Ishikawa (cell line): ENCODE data around the gene RET.

Experiments used
- CEBPB ChIP-seq: IDR thresholded peaks from 2 replicates; pipeline ENCODE4 v1.6.1; 2012
- CREB1 ChIP-seq: IDR thresholded peaks from 2 replicates; pipeline ENCODE4 v1.6.1; 2012; ENCODE audit warnings: low read depth
- EGR1 ChIP-seq: IDR thresholded peaks from 2 replicates; pipeline ENCODE4 v1.6.1; 2012
- EP300 ChIP-seq: IDR thresholded peaks from 2 replicates; pipeline ENCODE4 v1.6.1; 2012; ENCODE audit warnings: borderline replicate concordance
- FOXM1 ChIP-seq: IDR thresholded peaks from 2 replicates; pipeline ENCODE4 v1.6.1; 2012; ENCODE audit warnings: low read depth, borderline replicate concordance
- MAX ChIP-seq: IDR thresholded peaks from 2 replicates; pipeline ENCODE4 v1.6.1; 2012
- NFIC ChIP-seq: IDR thresholded peaks from 2 replicates; pipeline ENCODE4 v1.6.1; 2012
- RAD21 ChIP-seq: IDR thresholded peaks from 2 replicates; pipeline ENCODE4 v1.6.1; 2012; ENCODE audit warnings: low read depth
- REST ChIP-seq: IDR thresholded peaks from 2 replicates; pipeline ENCODE4 v1.6.1; 2012; ENCODE audit warnings: low read depth, mild to moderate bottlenecking
- TAF1 ChIP-seq: IDR thresholded peaks from 2 replicates; pipeline ENCODE4 v1.6.1; 2012; ENCODE audit warnings: low read depth, mild to moderate bottlenecking
- TCF12 ChIP-seq: IDR thresholded peaks from 2 replicates; pipeline ENCODE4 v1.6.1; 2012; ENCODE audit warnings: low read depth
- TEAD4 ChIP-seq: IDR thresholded peaks from 2 replicates; pipeline ENCODE4 v1.6.1; 2012
- USF1 ChIP-seq: IDR thresholded peaks from 2 replicates; pipeline ENCODE4 v1.6.1; 2012
- YY1 ChIP-seq: IDR thresholded peaks from 2 replicates; pipeline ENCODE4 v1.6.1; 2012; ENCODE audit warnings: low read depth
- ZBTB7A ChIP-seq: IDR thresholded peaks from 2 replicates; pipeline ENCODE4 v1.6.1; 2012; ENCODE audit warnings: low read depth

Gene RET

GRCh38 chr10:43119416-43120115 lies 42.7 kb downstream of the RET start:
- TF ChIP-seq YY1 (no peak), TCF12 (no peak), TEAD4 (no peak), CREB1 (no peak), TAF1 (no peak), USF1 (no peak)

GRCh38 chr10:43120116-43120928 lies 43.5 kb downstream of the RET start:
- TF ChIP-seq RAD21 (no peak), CEBPB (no peak), EGR1 (no peak), MAX (no peak)

- TF ChIP-seq NFIC (no peak), CREB1 (no peak), MAX (no peak), USF1 (no peak), TEAD4 (no peak), REST (no peak)
Measured at GRCh38 chr10:43120929-43121314, 44.1 kb downstream of the RET start.

- TF ChIP-seq CEBPB (no peak), YY1 (no peak), FOXM1 (no peak), MAX (no peak), TCF12 (no peak), EGR1 (no peak), CREB1 (no peak), TEAD4 (no peak), NFIC (no peak), RAD21 (no peak), ZBTB7A (no peak), EP300 (no peak), USF1 (no peak), TAF1 (no peak), REST (no peak)
Measured at GRCh38 chr10:43121444-43121843, 44.6 kb downstream of the RET start.

- TF ChIP-seq EGR1, result no peak
- no peak for TF ChIP-seq CREB1
- no peak for TF ChIP-seq MAX
- TF ChIP-seq NFIC, result no peak
- no peak for TF ChIP-seq EP300
- no peak for TF ChIP-seq FOXM1
- TF ChIP-seq TAF1, result no peak
Measured at GRCh38 chr10:43122096-43122495, 45.2 kb downstream of the RET start.

GRCh38 chr10:43122826-43123225 lies 46.0 kb downstream of the RET start:
- TF ChIP-seq CREB1, result no peak
- TF ChIP-seq TCF12, result no peak
- no peak for TF ChIP-seq USF1
- no peak for TF ChIP-seq EP300
- TF ChIP-seq REST, result no peak
- no peak for TF ChIP-seq TAF1
- no peak for TF ChIP-seq EGR1
- no peak for TF ChIP-seq CEBPB
- TF ChIP-seq FOXM1, result no peak
- TF ChIP-seq TEAD4, result no peak
- no peak for TF ChIP-seq YY1
- TF ChIP-seq ZBTB7A, result no peak
- no peak for TF ChIP-seq NFIC
